HuH-7.5 (cell line): ENCODE data around the gene KRT10.
"Not testable (repeated sequence)": the region's sequence is repeated elsewhere in the genome, so short reads cannot be mapped to it uniquely, and the experiment has no call there.

Experiments used
- DNase-seq: peaks from one replicate; pipeline ENCODE4 v3.0.0; 2011; ENCODE audit warnings: low spot score

Gene KRT10

DNA sequence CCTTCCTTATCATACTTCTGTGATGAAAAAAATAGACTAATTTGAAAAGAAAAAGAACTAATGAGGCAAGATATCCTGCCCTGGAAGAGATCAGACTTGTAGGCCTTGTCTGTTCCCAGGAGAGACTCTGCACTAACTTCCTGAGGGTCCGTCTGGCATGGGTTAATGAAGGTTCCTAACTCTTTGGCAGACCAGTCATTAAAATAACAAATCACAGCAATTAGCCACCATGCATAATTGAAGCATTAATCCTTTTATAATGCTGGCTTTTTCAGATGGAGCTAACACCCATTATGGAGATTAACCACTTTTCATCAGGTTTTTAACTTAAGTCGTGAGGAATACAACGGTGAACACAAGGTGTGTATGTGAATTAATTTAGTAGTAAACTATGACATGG is 10.4 kb upstream of the KRT10 start:
- no peak for DNase-seq

DNA sequence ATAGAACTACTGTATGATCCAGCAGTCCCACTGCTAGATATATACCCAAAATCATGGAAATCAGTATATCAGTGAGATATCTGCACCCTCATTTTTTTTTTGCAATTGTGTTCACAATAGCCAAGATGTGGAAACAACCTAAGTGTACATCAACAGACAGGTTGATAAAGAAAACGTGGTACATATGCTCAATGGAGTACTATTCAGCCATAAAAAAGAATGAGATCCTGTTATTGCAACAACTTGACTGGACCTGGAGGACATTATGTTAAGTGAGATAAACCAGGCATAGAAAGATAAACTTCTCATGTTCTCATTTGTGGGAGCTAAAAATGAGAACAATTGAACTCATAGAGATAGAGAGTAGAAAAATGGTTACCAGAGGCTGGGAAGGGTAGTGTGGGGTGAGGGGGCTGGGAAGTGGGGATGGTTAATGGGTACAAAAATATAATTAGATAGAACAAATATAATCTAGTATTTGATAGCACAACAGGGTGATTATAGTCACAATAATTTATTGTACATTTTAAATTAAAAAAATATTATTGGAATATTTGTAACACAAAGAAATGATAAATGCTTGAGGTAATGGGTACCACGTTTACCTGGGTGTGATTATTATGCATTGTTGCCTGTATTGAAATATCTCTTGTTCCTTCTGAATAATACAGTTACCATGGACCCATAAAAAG is 7.8 kb upstream of the KRT10 start:
- no peak for DNase-seq

DNA sequence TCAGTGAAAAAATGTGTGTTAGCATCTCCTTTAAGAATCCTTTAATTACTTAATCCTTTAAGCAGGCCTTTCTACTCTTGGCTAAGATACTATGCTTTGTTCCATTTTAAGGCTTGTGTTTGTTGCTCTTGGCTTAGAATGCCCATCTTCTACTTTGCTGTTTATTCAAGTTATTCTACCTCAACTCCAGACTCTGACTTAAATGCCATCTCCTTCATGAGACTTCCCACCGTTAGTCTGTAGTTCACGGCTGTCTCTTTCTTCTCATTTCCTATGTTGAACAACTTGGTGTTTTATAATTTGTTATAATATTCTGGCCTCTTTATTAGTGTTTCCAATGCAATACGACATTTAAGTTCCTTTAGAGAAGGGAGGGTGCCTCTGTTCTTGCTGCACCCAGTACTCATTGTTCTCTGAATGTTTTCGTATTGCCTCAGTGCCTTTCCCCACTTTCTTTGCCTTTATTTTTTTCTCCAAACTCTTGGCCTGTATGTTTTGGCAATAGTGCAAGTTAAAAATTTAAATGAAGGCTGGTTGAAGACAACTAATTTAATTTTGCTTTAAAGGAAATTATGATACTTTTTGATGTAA is 6.1 kb upstream of the KRT10 start:
- DNase-seq: no peak

DNA sequence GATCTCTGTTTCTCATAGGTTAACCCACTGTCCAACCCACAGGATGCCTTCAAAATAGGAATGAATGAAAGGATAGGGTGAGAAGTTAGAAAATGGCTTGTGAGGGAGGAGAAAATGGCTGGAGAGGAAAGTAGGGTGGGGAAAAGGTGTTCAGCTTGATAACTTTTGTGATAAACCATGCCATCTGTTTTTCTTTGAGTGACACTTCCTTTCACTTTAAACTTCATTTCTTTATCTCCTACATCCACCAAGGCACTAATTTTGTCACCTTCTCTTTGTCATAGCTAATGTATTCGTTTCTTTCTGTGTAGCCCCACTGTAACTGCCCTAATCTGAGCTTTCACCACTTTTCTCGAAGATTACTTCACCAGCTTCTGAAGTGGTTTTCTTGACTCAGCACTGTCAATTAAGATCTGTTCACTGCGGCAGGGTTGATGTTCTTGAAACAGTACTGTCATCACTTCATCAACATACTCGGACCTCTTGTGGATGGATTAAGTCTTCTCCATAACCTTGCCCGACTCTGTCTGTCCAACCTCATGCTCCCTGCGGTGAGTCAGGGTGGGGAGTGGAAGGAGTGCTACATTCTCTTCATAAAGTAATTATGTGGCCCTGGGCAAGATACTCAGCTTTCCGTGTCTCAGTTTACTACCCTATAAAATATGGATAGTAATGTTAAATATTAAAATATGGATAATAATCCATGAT is 5.5 kb upstream of the KRT10 start:
- DNase-seq: no peak

DNA sequence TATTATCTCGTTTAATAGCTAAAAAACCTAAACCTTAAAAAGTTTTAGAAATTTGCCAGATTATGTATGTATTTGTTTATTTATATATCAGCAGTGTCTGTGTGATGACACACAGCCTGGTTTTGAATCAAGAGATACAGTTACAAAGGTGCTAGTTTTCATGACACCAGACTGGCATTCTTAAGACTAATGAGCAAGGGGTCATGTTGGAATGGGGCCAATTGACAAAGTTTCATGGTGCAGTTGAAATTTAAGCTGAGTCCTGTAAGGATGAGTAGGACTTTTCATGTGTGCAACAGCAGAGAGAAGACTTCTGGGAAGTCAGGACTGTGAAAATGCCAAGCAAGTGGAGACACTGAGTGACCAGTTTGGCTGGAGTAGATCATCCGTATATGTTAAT is 3.2 kb upstream of the KRT10 start:
- DNase-seq: no peak

DNA sequence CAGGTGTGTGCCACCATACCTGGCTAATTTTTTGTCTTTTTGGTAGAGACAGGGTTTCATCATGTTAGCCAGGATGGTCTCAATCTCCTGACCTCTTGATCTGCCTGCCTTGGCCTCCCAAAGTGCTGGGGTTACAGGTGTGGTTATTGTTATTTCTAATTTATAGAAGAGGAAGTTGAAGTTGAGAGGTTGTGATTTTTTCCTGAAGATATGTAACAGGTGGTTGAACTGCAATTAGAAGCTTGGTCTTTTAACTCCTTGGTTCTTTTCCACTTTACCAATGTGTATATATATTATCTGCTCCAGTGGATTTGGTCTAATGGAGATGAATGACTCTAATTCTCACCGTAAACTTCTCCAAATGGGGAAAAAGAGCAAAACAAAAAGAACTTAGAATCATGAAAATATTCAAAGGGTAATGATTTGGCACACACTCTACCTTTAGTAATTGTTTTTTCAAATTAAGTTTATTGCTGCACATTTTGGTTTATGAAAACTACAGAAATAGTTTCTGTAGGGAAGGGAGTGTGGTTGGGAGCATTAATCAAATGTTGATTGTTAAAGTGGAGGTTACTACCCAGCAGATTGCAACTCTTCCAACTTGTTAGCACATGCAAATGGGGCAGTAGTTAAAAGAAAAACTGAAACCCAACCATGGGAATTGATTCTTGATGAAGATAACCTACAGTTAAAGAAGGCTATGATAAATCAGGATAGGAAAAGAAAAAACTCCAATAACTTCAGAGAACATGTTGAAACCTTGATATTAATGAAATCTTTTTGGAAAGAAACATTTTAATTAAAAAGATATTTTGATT is 1.8 kb upstream of the KRT10 start:
- no peak for DNase-seq

DNA sequence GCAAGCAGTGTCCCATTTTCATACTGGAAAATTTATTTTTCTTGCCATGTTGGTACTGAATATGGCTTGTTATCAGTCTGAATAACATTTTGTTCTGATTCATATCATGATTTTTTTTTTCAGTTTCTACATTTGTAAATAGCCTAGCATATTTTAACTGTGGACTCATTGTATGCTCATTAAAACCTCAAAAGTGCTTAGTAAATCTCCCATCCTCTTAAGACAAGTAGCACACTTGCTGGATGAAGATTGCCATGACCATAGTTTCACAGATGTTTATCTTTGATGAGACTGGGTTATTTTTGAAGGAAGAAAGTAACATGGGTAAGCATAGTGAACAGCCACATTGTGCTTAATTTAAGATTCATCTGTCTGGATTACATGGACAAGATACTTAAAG is 878 bp downstream of the KRT10 start:
- DNase-seq: no peak

DNA sequence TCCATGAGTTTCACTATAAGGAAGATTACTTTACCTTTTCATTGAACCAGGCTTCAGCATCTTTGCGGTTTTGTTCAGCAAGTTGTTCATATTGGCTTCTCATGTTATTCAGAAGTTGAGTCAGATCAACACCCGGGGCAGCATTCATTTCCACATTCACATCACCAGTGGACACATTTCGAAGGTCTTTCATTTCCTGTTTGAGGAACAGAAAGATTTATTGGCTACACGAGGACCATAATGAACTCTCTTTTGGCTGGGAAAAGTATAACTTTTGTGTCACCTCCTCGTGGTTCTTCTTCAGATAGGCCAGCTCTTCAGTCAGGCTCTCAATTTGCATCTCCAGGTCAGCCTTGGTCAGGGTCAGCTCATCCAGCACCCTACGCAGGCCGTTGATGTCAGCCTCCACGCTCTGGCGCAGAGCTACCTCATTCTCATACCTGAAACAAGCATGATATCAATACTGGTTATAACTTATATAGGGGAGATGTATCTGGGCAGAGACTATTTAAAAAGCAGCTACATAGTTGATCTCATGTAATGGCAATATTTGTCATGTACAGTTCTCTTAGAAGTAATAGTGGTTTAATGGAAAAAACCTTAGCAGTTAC is 2.1 kb downstream of the KRT10 start:
- no peak for DNase-seq

DNA sequence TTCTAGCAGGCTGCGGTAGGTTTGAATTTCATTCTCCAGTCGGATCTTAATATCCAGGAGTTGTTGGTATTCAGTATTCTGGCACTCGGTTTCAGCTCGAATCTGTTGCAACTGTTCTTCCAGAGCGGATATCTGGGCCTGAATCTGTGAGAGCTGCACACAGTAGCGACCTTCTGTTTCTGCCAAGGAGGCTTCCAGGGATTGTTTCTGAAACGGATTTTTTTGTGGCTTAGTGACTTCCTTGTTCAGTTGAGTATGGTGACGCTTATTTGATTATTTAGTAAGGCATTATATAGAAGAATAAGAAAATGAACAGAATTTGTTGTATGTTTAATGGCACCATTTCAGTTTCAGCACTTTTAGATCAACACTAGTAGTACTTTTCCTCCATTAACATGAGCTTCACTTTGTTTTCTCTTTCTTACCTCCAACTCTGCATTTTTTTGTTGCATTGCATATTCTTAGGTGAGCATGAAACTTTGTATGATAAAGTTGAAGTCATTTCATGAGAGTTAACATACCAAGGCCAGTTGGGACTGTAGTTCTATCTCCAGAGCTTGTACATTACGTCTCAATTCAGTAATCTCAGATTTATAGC is 2.8 kb downstream of the KRT10 start:
- peak; percentile 6 for DNase-seq

DNA sequence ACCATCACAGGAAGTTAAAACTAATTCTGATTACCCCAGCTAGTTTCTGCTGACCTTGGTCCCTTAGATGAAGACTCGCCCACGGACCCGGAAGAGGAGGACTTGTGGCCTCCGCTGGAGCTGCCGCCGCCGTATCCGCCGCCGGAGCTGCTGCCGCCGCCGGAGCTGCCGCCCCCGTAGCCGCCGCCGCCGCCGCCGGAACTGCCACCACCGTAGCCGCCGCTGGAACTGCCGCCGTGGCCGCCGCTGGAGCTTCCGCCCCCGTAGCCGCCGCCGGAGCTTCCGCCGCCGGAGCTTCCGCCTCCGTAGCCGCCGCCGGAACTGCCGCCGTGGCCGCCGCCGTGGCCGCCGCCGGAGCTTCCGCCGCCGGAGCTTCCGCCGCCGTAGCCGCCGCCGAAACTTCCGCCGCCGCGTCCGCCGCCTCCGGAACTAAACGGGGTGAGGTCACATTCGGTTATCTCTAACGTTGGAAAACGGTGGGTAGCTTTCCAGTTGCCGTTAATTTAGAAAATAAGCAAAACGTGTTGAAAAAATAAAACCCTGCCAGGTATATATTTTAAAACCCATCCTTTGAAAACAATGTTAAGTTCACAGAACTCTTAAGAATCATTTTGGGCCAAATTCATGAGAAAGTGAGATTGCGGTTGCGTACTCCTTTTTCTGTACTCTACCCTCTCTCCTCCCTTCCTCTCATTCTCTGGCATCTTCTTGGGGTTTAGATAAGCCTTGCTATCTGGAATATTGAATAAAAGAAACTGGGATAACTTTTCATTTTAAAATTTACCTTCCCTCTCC is 3.5 kb downstream of the KRT10 start:
- peak; percentile 50 for DNase-seq

DNA sequence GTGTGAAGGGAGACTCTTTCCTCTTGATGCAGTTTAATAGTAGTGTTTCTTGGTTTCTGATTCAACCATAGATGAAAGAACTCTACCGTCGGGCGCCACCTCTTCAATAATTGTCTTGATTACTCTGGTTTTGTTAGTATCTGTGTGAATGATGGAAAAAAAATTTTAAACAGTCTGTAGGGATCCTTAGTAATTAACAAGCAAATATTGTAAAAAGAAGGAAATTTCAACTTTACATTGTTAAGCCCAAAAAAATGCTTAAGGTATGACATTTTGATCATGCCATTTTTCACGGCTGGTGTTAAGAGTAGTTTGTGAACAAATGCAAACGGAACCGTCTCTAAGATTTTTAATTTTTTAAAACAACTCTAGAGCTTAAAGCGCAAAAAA is 4.1 kb downstream of the KRT10 start:
- no peak for DNase-seq

DNA sequence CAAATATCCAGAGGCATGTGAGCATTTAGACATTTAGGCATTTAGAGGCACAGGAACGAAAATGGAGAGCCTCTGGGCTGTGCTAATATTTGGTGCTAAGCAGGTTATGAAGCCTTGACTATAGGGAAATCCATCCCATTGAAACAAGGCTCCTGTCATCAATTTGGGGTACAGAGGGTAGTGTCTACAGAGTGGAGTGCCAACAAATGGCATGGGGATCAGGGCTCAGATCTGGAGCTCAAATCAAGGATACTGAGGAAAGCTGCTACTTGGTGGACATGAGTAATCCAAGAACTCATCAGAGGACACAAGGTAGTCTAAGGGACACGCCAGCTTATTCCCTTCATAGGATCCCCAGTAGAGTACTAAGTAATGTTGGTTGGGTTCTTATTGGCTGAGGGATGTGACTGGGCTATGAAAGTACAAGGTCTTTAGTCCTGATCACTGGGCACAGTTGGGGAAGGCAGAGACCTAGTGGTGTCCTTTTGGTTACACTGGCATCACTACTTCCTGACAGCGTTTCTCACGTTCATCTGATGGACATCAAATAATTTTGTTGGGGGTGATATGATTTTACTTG is 5.2 kb downstream of the KRT10 start:
- DNase-seq: no peak

DNA sequence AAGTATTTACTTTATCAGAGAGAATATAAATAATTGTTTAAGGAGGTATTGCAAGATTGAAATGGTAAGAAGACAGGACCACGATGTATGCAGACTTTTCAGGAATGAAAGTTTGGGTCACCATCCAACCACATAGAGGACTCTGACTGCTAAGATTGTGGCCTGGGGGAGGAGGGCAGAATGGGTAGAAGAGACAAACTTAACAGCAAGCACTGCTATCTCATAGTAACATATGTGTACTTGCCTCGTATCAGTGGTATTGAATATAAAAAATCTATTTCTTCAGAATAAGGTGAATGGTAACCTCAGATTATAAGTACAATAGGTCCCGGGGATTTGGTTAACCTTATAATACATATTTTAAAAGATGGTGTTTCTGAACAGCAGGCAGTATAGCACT is 5.8 kb downstream of the KRT10 start:
- DNase-seq: no peak

DNA sequence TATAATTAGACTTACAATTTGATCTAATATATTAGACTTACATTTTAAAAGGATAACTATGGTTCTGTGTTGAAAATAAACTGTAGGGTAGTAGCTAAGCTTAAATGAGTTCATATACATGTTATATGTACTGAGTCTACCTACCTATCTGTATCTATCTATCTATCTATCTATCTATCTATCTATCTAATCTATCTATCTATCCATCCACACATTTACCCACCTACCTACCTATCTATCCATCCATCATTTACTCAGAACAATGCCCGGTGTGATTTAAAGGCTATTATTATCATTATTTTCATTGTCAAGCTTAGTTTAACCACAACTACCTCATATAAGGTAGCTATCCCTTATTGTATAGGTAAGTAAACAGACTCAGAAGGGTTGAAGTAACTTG is 7.0 kb downstream of the KRT10 start:
- DNase-seq: no peak

DNA sequence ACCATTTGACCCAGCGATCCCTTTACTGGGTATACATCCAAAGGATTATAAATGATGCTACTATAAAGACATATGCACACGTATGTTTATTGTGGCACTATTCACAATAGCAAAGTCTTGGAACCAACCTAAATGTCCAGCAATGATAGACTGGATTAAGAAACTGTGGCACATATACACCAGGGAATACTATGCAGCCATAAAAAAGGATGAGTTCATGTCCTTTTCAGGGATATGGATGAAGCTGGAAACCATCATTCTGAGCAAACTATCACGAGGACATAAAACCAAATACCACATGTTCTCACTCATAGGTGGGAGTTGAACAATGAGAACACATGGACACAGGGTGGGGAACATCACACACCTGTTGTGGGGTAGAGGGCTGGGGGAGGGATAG is 7.8 kb downstream of the KRT10 start:
- DNase-seq: not testable (repeated sequence)

DNA sequence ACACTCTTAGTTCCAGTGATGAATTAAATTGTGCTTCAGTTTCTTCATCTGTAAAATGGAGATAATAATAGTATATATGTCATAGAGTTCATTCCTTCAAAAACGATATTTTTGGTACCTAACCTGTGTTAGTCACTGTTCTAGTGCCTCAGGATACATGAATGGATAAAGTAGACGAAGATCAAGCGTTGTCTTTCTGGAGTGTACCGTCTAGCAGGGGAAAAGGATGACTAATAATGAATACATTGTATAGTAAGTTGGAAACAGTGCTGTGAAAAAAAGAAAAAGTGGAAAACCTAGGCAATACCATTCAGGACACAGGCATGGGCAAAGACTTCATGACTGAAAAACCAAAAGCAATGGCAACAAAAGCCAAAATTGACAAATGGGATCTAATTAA is 8.6 kb downstream of the KRT10 start:
- no peak for DNase-seq

DNA sequence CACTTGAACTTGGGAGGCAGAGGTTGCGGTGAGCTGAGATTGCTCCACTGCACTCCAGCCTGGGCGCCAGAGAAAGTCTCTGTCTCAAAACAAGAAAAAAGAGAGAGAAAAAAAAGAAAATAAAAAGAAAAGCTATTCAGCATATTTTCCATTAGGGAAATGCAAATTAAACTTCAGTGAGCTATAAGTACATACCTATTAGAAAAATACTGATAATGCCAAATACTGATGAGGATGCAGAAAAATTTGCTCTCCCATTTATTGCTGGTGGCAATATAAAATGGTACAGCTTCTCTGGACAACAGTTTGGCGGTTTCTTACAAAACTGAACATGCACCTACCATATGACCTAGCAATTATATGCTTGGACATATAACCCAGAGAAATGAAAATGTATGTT is 9.8 kb downstream of the KRT10 start:
- DNase-seq: no peak

DNA sequence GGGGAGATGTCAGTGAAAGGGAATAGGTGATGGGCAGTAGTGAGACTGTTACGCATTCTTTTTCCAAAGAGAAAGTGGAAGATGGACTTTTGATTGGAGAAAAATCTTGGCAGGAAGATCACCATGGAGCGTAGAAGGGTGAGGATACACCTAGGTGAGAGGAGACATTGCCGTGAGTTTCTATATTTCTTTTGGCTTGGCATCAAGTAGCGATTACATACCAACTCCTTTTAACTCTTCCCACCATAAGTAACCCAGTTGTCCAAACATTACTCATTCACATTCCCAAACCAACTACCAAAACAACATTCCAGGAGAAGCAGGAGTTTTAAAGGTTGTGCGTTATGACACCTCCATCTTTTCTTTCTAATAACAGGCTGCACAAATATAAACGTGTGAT is 11.9 kb downstream of the KRT10 start:
- DNase-seq: no peak

DNA sequence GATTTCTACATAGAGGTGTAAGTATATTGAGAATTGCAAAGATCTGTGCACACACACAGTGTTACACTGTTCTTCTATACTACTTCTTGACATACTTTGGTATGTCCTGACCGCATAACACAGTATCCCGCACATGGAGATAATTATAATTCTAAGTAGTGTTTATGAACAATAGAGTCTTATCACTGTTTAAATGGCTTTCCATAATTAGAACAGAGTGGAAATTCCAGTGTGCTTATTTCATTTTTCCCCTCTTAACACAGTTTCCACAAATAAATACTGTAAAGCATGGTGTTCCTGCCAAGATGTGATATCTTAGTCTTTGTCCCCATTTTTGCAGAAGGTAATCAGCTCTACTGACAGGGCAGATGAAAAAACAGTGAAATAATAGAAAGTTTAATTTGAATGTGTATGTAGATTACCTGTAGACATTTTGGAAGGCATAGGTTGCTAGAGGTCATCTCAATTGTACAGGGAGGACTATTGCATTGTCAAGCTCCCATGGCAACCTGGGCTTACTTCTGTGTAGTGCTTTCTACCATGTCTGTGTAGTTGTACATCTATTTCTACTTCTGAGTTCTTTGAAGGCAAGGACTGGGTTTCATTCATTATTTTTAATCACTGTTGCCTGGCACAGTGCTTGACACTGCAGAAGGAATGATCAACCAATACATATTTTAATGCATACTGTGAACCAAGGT is 12.5 kb downstream of the KRT10 start:
- DNase-seq: no peak

DNA sequence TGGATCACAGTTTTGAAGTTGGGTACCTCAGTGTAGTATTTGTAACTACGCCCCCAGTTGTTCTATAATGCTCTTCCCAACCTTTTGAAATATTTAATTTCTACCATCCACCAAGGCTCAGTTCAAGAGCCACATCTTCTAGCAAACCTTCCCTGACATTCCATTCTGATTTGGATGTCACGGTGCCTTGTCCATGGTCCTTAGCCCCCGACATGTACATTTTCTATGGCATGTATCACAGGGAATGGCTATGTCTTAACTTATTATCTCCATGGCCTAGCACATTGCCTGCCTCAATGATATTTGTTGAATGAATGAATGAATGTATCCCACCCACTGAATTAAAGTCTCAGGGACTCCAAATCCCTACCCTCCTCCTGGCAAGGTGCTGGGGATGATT is 16.3 kb downstream of the KRT10 start:
- DNase-seq: no peak
